IPS-18c (cell line): ENCODE results near the gene CLPX.
"Not testable (repeated sequence)": the region's sequence is repeated elsewhere in the genome, so short reads cannot be mapped to it uniquely, and the experiment has no call there.

Experiments used
- H3K4me3 ChIP-seq: 2 replicates; pipeline ENCODE4 v1.7.0; 2013; ENCODE audit warnings: low read depth, mild to moderate bottlenecking, low read length, moderate library complexity; ENCODE audit not compliant: insufficient read depth
- H3K9me3 ChIP-seq: one replicate; pipeline ENCODE4 v1.6.1; 2013; ENCODE audit warnings: mild to moderate bottlenecking, low read length, moderate library complexity; ENCODE audit not compliant: control insufficient read depth, insufficient read depth

The CLPX gene

GRCh38 chr15:65183865-65184159 lies 1.3 kb downstream of the CLPX start:
- Histone ChIP-seq H3K4me3 (peak overlapping the region; percentile 82), H3K9me3 (no peaks in the 10 kb centered on the region)

- Histone ChIP-seq H3K9me3 (no peaks in the 10 kb centered on the region), H3K4me3 (no peak overlapping the region)
Measured at GRCh38 chr15:65182538-65182937, 2.6 kb downstream of the CLPX start.

GRCh38 chr15:65181582-65182353 lies 3.4 kb downstream of the CLPX start:
- H3K4me3 ChIP-seq, H3K9me3 ChIP-seq: not testable (repeated sequence)

- Histone ChIP-seq H3K9me3 (no peaks in the 10 kb centered on the region), H3K4me3 (no peak overlapping the region)
Measured at GRCh38 chr15:65180167-65180566, 5.0 kb downstream of the CLPX start.

- Histone ChIP-seq H3K9me3 (no peaks in the 10 kb centered on the region), H3K4me3 (no peak overlapping the region)
Measured at GRCh38 chr15:65177901-65178300, 7.2 kb downstream of the CLPX start.

GRCh38 chr15:65176056-65176455 lies 9.1 kb downstream of the CLPX start:
- Histone ChIP-seq H3K4me3 (no peak overlapping the region), H3K9me3 (no peaks in the 10 kb centered on the region)

- Histone ChIP-seq H3K4me3 (no peak overlapping the region), H3K9me3 (no peaks in the 10 kb centered on the region)
Measured at GRCh38 chr15:65175511-65175910, 9.6 kb downstream of the CLPX start.

GRCh38 chr15:65174509-65174908 lies 10.6 kb downstream of the CLPX start:
- H3K4me3 ChIP-seq = no peak overlapping the region

GRCh38 chr15:65172531-65172930 lies 12.6 kb downstream of the CLPX start:
- H3K9me3 ChIP-seq = no peaks in the 10 kb centered on the region

More at GRCh38 chr15:65174509-65174908, 10.6 kb downstream of the CLPX start:
- H3K9me3 ChIP-seq = no peaks in the 10 kb centered on the region

GRCh38 chr15:65171428-65171827 lies 13.7 kb downstream of the CLPX start:
- no peak overlapping the region for H3K4me3 ChIP-seq
- no peaks in the 10 kb centered on the region for H3K9me3 ChIP-seq

More at GRCh38 chr15:65172531-65172930, 12.6 kb downstream of the CLPX start:
- no peak overlapping the region for H3K4me3 ChIP-seq

GRCh38 chr15:65165875-65166274 lies 19.3 kb downstream of the CLPX start:
- no peak overlapping the region for H3K4me3 ChIP-seq
- no peaks in the 10 kb centered on the region for H3K9me3 ChIP-seq

GRCh38 chr15:65164139-65164538 lies 21.0 kb downstream of the CLPX start:
- Histone ChIP-seq H3K9me3 (no peaks in the 10 kb centered on the region), H3K4me3 (no peak overlapping the region)

- Histone ChIP-seq H3K4me3 (no peak overlapping the region), H3K9me3 (no peaks in the 10 kb centered on the region)
Measured at GRCh38 chr15:65163041-65163440, 22.1 kb downstream of the CLPX start.

- no peak overlapping the region for H3K4me3 ChIP-seq
Measured at GRCh38 chr15:65156692-65157091, 28.4 kb downstream of the CLPX start.

GRCh38 chr15:65154720-65155119 lies 30.4 kb downstream of the CLPX start:
- no peaks in the 10 kb centered on the region for H3K9me3 ChIP-seq
- no peak overlapping the region for H3K4me3 ChIP-seq

More at GRCh38 chr15:65156692-65157091, 28.4 kb downstream of the CLPX start:
- H3K9me3 ChIP-seq = no peaks in the 10 kb centered on the region

GRCh38 chr15:65147902-65148301 lies 37.2 kb downstream of the CLPX start:
- Histone ChIP-seq H3K4me3 (no peak overlapping the region), H3K9me3 (no peaks in the 10 kb centered on the region)

- Histone ChIP-seq H3K9me3 (no peaks in the 10 kb centered on the region), H3K4me3 (no peak overlapping the region)
Measured at GRCh38 chr15:65146438-65146837, 38.7 kb downstream of the CLPX start.

GRCh38 chr15:65138631-65139030 lies 46.5 kb downstream of the CLPX start:
- H3K4me3 ChIP-seq, H3K9me3 ChIP-seq: not testable (repeated sequence)

- H3K9me3 ChIP-seq = not testable (repeated sequence)
Measured at GRCh38 chr15:65137893-65138292, 47.2 kb downstream of the CLPX start.

More at GRCh38 chr15:65137893-65138292, 47.2 kb downstream of the CLPX start:
- not testable (repeated sequence) for H3K4me3 ChIP-seq
